HG03039 (cell line): ENCODE data around the gene ALDH1A3.
"Not testable (repeated sequence)": the region's sequence is repeated elsewhere in the genome, so short reads cannot be mapped to it uniquely, and the experiment has no call there.

Experiments
- ATAC-seq: cut with Tn5 transposase; IDR thresholded peaks from one replicate; pipeline ENCODE4 v1.9.1; 2021; ENCODE audit warnings: mild to moderate bottlenecking, moderate library complexity; ENCODE audit not compliant: unreplicated experiment

ALDH1A3 gene

DNA sequence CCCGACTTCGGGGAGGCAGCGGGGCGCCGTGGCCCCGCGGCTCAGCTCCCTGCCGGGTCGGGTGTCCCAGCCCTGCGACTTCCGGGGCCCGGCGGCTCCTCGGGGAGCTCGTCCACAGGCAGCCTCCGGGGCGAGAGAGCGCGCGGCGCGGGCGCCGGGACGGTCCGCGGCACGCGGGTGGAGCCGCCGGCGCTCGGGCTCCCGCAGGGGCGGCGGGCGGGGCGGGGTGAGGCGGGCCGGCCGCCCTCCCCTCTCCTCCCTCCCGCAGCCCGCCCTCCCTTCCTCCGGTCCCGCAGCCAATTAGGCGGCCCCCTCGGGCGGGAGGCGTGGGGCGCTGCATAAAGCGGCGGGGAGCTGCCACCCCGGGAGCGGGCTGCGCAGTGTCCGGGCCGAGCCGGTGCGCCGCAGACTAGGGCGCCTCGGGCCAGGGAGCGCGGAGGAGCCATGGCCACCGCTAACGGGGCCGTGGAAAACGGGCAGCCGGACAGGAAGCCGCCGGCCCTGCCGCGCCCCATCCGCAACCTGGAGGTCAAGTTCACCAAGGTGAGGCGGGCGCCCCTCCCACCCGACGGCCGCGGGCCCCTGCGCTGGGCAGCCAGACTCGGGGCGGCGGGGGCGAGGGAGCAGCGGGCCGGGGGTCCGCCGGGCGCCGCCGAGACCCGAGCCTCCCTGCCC, at the start of gene ALDH1A3:
TSS of gene ALDH1A3 (plus strand) at position 368 of the 675 bp plus-strand sequence. CDS start at position 445, 77 bp downstream.
- ATAC-seq: no peak

DNA sequence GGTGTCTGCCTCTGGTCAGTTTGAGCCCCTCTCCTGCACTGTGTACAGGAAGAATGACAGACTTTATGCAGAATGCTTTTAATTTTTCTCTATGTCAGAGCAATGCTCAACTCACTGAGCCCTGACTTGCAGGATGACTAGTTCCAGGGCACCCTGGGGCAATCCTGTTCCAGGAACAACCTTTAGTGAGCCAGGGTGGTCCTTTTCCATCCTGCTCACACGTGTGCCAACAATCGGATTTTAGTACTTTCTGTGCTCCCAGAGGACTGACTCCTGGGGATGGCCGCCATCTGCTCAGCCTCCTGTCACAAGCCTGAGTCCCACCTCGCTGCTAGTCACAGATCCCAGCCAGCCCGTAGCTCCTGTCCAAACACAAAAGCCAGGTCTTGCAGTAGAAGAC, 48.2 kb upstream of the ALDH1A3 start:
- no peak for ATAC-seq

DNA sequence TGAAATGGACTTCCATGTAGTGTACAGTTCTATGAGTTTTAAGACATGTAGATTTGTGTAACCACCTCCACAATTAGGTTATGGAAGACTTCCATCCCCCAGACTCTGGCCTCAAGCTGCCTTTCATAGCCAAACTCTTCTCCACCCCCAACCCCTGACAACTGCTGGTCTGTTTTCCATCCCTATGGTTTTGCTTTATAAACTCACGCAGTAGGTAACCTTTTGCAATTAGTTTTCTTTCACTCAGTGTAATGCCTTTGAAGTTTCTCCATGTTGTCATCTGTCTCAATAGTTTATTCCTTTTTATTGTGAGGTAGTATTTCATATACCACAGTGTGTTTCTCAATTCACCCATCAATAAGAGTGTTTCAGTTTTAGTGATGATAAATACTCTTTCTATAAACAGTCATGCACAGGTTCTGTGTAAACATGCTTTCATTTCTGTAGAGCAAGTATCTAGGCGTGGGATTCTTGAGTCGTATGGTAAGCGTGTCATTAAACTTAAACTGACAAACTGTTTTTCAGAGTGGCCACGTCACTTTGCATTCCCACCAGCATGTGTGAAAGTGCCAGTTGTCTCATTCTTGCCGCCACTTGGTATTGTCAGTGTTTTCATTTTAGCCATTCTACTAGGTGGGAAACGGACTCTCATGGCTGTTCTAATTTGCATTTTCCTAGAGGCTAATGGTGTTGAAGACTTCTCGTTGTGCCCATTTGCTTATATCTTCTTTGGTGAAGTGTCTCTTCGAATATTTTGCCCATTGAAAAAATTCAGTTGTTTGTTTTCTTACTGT, 47.3 kb upstream of the ALDH1A3 start:
- ATAC-seq: no peak

DNA sequence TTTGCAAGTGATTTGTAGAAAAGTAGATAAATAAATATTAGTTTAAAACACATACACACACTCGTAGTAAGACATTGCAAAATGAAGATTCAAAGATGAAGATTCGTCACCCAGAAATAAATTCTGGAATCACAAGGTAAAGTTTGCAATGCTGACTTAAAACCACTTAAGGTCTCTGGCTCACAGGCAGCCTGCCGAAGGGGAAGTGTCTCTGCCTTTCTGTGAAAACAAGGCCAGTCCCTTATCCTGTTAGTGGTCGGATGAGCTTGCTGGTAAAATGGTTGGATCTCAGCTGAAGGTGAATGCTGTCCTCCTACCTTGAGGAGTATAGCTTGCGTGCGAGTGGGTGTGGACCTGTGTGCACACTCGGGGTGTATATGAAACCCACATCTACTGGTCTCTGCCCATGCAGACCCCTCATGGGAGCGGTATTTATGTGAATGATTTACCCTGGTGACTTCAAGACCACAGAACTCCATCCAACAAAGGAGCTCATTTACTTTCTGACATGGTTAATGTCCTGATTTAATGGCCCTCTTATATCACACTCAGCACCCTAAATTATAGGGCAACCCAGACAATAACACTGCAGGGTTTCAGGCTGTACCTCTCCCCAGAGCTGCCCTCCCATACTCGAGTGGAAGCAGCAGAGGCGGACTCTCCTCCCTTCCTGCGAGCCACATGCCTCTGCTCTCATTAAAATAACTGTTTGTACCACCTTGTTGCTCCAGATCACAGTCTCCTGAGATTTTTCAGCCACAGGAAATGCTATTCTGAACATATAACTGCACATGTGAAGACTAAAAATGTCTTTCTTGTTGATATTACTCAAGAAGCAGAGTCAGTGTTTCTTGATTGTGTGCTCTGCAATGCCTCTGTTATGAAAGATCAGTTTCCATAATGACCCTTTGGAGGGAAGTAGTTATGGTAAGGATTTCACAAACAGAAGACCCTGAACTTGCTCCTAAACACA, 45.9 kb upstream of the ALDH1A3 start:
- no peak for ATAC-seq

DNA sequence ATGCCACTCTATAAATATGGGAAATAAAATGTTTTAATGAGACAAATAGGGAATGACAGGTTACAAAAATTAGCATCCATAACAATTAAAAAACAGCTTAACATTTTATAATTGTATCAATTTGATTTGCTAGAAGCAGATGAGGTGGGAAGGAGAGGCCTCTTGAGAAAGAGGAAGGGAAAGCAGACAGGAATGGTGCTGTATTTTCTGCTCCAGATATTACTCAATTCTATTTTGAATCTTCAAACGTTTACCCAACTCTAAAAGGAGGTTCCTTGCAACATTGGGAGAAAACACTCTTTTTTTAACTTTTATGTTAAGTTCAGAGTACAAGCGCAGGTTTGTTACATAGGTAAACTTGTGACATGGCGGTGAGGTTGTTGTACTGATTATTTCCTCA, 44.9 kb upstream of the ALDH1A3 start:
- no peak for ATAC-seq

DNA sequence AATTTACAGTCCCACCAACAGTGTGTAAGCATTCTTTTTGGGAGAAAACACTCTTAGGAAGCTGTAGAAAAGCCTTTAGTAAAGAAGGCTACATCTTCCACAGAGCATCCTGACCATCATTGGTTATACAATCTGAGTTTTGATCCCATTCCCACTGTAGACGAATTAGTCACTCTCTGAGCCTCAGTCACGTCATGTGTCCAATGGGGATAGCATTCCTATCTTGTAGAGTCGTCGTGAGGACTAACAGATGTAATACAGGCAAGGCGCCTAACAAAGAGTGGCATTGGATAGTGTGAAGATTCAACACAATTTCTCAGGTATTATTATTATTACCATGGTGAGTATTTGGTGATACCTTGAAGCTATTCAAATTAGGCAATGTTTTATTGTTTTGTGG, 44.0 kb upstream of the ALDH1A3 start:
- ATAC-seq: no peak

DNA sequence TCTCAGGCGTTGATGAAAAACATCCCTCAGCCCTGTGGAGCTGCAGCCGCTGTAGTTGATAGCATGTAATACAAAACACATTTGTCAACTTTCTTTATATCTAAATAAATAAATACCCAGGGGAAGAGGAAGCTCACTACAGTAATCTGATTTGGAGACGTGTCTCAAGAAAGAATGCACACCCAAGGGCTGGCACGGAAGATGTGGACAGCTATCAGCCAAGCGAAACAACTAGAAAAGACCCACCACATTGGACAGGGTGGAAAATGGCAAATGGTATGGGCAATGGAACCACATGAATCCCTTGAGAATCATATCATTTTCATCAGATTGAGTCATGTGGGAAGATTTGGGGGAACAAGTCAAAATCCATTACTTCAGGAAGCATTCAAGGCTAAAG, 43.1 kb upstream of the ALDH1A3 start:
- no peak for ATAC-seq

DNA sequence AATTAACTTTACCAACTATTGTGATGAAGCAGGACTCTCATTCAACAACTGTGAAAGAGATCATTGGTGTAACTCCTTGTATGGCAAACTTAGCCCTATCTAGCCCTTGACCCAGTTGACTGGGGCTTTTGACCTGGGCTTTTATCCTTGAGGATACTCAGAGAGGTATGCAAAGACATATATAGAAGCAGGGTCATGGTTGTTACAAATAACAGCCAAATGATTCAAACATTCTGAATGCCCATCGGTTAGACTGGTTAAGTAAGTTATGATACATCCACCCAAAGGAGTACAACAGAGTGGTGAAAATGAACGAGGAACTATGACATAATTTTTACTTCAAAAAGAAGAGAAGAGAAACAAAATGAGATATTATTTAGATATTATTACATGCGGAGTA, 38.2 kb upstream of the ALDH1A3 start:
- ATAC-seq: no peak

DNA sequence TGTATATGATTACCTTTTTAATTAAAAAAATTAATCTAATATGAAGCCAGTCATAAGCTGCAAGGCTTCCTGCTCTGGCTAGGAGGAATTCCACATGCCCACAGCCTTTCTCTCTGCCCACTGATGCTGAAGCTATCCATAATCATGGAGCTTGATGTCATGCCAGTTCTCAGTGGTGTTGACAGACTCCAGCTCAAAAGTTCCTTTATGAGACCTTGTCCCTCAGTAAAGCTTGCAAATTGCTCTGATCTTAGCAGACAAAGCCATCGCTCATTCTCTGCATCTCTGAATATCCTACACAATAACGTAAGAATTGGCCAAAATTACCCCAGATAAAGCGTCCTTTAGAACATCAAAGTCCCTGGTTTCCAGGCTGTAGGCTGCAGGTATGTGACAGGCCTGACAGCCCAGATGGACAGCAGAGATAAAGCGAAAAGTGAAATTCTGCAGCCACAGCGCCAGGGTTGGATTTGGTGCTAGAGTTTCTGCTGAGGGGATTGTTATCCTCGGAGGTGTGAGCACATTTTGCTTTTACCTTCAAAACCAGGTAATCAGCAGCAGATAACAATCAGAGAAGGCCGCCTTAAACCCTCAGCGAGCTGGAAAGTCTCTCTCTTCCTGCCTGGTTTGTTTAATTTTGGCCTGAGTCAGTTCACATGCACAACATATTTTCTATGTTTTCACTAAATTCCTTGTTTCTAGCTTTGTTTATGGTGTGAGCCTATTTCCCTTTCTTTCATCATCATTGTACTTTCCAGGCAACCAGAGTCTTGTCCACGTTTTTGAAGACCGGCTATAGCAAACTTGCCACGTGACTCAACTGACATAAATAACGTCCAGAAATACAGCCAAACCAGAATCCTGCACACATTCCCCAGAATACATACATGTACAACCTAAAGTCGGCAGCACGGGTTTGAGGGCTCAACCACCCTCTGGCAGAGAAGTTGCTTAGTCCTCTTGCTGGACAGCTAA, 36.6 kb upstream of the ALDH1A3 start:
- ATAC-seq: no peak

DNA sequence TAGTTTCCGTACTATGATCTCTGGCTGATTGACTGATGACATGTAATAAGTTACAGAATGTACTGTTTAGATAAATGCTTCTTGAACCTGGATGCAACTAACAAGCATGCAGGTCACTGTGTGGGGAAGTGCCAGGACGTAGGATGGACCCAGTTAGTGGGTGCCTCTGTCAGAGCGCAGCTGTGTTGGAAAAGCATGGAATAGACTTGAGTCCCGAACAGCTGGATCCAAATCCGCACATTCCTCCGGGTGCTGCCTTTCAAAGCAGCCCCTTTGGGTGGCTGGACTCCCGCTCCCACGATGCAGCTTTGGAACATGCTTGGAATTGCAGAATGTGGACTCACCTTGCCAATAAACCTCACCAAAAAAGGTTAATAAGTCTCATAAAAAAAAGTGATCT, 35.5 kb upstream of the ALDH1A3 start:
- no peak for ATAC-seq

DNA sequence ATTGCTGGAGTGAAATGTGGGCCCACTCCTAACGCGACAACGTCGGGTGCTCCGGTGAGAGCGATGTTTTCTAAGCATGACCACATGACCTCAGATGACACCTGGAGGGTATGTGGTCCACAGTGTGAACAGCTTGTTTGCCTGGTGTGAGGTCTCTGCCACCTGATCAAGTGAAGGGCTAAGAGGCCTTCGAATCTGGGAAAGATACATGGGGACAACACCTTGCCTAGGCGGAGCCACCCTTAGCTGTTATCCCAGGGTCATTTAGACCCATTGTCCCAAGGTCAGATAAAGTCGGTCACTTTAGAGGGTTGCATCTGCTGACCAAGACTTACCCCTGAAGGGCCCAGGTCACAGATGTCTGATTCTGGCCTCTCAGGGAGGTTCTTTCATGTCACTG, 34.9 kb upstream of the ALDH1A3 start:
- no peak for ATAC-seq

DNA sequence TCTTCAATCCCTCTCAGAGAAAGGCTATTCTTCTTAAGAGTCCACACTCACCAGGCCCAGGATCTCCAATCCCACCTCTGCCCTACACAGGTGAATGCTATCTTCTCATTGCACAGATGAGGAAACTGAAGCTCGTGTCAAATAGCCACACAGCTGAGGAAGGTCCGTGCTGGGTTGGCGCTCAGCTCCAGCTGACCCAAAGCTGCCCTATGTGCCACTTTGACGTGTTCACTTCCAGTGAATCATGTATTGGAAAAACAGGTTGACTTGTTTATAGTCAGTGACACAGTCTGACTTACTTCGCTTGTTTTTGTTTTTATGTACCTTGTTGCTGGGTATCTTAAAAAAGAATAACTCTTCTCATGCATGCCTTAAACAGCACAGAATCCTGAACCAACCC, 32.4 kb upstream of the ALDH1A3 start:
- ATAC-seq: no peak

DNA sequence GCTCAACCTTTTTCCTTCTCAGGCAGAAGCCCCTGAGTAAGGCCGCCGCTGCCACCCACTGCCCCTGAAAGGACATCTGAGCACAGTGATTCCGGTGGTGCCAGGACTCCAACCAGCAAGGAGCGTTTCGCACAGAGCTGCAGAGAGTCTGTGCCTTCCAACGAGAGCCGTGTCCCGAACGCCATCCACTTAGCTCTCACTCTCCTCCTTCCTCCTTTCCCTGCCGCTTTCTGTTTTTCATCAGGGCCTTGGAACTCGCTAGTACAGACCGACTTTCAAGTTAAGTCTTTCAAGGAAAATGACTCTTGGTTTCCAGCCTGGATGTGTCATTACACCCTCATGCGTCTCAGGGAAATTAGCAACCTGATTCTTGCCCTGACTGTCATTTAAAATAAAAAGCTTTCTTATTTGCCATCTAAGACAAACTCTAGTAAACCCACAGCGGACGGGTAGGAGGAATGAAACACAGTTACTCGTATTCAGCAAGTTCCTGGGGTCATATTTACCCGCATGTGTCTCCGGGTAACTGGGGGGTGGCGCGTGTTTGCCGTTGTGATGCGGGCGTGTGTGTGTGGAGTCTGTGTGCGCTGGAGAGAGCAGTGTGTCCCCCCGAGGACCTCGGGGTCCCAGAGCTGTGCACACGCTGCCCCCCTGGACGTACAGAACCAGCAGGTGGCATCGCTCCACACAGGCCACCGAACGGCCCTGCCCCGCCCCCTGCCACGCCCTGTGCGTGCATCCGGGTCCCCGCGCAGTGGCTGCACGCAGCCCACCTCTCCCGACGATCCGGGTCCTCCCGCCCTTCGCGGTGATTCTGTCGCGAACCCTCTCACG, 30.4 kb upstream of the ALDH1A3 start:
- no peak for ATAC-seq

DNA sequence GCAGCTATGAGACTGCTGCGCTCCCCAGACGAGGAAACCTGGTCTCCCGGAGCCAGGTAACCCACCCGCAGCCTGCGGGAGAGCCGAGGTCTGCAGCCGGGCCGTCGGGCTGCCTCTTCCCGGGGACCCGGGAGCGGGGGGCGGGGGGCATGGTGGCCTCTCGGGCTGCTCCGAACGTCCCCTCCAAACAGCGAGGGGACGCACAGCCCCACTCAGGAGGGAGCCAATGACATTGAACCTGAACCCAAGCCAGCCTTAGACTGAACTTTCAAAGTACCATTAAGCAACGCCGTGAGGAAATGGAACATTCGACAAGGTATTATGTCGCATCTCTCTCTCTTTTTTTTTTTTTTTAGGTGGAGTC, 29.8 kb upstream of the ALDH1A3 start:
- ATAC-seq: no peak

DNA sequence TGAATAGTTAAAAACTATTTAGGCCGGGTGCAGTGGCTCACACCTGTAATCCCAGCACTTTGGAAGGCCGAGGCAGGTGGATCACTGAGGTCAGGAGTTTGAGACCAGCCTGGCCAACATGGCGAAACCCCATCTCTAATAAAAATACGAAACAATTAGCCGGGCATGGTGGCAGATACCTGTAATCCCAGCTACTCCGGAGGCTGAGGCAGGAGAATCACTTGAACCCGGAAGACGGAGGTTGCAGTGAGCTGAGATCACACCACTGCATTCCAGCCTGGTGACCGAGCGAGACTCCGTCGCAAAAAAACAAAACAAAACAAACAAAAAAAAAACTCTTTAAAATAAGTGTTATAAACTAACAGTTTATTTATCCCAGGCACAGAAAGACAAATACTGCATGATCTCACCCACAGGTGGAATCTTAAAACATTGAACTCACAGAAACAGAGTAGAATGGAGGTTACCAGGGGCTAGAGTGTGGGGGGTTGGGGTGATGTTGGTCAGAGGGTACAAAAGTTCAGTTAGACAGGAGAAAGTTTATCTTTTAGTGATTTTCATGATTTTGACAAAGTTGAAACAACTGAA, 28.1 kb upstream of the ALDH1A3 start:
- not testable (repeated sequence) for ATAC-seq

DNA sequence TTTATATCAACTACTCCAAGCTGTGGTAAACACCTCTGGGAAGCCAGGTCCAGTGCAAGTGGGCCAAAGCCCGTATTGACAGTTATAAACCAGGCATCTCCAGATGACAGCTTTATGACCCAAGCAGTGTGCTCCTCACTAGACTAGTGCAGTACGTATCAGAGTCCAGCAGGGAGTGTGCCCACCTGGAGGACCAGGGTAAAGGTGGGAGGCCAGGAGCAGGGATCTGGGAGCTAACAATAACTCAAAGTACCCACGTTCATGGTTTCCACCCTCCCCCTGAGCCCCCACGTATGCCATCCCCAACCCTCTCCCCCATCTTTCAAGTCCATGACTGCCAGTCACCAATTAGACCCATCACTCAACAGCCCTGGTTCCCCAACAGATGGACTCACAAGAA, 27.0 kb upstream of the ALDH1A3 start:
- ATAC-seq: no peak

DNA sequence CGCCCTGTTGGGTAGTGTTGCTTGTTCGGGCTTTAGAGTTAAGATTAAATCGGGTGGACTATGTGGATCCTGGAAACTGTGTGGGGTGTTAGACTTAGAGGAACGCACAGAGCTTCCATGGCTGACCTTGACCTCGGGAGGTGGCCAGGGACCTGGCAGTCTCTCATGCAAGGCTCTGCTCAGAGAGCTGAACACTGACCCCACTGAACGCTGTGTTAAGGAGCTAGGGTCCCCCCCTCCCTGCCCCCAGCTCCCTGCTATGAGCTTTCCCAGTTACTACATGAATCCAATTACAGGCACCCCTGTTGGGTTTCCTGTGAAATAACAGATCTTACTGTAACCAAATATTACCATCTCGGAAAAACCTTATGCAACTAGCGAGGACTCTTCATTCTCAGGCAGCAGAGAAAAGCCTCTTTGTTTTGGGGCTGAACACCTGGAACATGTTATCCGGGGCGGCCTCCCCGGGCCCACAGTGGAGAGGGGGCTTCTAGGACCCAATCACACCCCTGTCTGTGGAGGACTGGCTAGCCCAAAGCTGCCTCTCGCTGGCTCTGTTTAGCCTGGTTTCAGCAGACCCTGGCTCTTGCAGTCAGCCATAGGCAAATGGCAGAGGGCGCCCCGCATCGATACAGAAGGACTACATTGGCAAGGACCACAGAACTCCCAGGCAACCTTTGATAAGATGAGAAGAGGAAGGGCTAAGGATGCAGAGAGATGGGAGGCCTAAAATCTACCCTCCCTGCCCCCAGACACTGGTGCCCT, 25.8 kb upstream of the ALDH1A3 start:
- no peak for ATAC-seq

DNA sequence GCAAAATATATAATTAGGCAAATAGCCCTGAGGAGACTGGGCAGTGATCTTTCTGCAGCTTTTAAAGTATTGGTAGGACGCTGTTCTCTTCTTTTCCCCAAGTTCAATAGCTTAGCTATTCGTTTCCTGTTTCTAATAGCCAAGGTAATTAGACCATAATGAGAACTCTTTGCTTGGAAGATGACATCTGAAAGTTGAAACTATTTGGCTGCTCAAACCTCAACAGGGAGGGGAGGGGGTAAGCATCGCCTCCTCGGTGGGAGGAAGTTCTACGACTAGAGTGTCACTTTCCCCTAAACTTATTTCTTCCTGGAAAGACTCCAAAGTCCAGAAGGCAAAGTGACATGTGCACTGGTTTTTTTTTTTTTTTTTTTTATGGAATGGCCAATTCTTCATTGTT, 22.8 kb upstream of the ALDH1A3 start:
- no peak for ATAC-seq
